NB4 (cell line): ENCODE results near the gene LRP1B.

Experiments used
- CTCF ChIP-seq: IDR thresholded peaks from one replicate; pipeline ENCODE4 v1.5.1; 2012; ENCODE audit warnings: low read depth, low read length
- MYC ChIP-seq: IDR thresholded peaks from 2 replicates; pipeline ENCODE4 v1.6.1; 2011; ENCODE audit warnings: low read depth, low read length
- POLR2A ChIP-seq: IDR thresholded peaks from 2 replicates; pipeline ENCODE4 v1.6.1; 2011; ENCODE audit warnings: mild to moderate bottlenecking; ENCODE audit not compliant: insufficient read length; ENCODE audit errors: extremely low read depth
- TF ChIP-seq, protein P1 (sequence below): IDR thresholded peaks from 2 replicates; pipeline ENCODE4 v1.6.1; 2011; ENCODE audit warnings: low read depth, low read length

GRCh38 chr2:141932261-141932660, 198.6 kb downstream of the LRP1B start:
- TF ChIP-seq CTCF, result no peak
- TF ChIP-seq POLR2A, result no peak
- TF ChIP-seq, protein P1, sequence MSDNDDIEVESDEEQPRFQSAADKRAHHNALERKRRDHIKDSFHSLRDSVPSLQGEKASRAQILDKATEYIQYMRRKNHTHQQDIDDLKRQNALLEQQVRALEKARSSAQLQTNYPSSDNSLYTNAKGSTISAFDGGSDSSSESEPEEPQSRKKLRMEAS, result no peak
- no peak for TF ChIP-seq MYC
